Measurements from ENCODE around the gene COMMD1. TPM values are rescaled to one million over a fixed set of nuclear protein-coding genes. Genes with fewer than 3 reads are reported as not detected.
"Not testable (repeated sequence)": the region's sequence is repeated elsewhere in the genome, so short reads cannot be mapped to it uniquely, and the experiment has no call there.

Gene COMMD1
- total RNA-seq, 1 donor from 2014 or later: 57.9 TPM

GRCh38 chr2:61984682-61985081 lies 79.2 kb downstream of the COMMD1 start:
- no peak overlapping the region for H3K4me3 ChIP-seq (ENCODE audit: low read length in 3 of 3)
- no peaks in the 10 kb centered on the region for H3K27me3 ChIP-seq (ENCODE audit: control insufficient read depth in 3 of 3, insufficient read depth in 3 of 3, low read length in 3 of 3)
- no peaks in the 10 kb centered on the region for H3K36me3 ChIP-seq (ENCODE audit: control insufficient read depth in 3 of 3, insufficient read depth in 3 of 3, low read length in 3 of 3)
- H3K27ac ChIP-seq (ENCODE audit: low read depth, low read length): no peak overlapping the region
- H3K4me1 ChIP-seq (ENCODE audit: control insufficient read depth in 3 of 3, insufficient read depth in 3 of 3, low read length in 3 of 3): peaks cover 0 to 12% (median 3%) of the 10 kb centered on the region in 3 donors
- H3K9ac ChIP-seq (ENCODE audit: low read depth in 1 of 3, low read length in 3 of 3): no peak overlapping the region
- peaks cover 0 to 2% (median 0%) of the 10 kb centered on the region in 3 donors for H3K9me3 ChIP-seq (ENCODE audit: control insufficient read depth in 3 of 3, low read length in 3 of 3)

DNA sequence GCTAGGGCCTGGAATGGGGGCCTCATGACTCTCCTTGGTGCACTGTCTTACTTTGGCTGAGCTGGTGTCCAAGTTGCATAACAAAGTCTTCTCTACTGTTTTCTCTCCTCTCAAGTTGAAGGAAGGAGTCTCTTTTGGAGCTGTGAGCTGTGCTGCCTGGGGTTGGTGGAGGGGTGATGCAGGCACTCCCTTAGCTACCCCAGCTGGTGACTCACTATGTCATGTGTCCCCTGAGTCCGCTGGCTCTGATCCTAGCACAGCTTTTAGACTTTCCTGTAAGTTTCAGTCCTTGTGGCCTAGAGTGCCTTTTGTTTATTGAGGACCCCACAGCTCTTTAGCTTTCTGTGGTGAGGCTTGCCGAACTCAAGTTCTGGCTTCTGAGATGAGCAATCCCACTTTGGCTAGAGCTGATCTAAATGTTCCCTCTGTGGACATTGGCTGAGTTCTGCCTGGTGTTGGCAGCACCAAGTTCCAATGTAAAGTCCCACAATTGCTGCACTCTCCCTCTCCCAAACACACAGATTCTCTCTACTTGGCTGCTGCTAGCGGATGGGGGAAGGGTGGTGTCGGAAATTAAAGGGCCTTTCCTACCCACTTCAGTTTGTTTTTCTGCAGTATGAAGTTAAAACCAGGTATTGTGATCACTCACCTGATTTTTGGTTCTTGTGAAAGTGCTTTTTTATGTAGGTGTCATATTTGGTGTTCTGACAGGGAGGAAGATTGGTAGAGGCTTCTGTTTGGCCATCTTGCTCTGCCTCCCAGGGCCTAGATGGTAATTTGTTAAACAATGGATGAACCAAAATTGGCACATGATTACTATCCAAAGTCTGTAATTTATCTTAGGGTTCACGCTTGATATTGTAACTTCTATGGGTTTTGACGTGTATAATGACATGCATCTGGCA lies 83.2 kb downstream of the COMMD1 start:
- H3K27ac ChIP-seq (ENCODE audit: low read depth, low read length): no peak overlapping the region
- no peaks in the 10 kb centered on the region for H3K36me3 ChIP-seq (ENCODE audit: control insufficient read depth in 3 of 3, insufficient read depth in 3 of 3, low read length in 3 of 3)
- H3K9me3 ChIP-seq (ENCODE audit: control insufficient read depth in 3 of 3, low read length in 3 of 3): no peaks in the 10 kb centered on the region
- H3K4me3 ChIP-seq (ENCODE audit: low read length in 3 of 3): no peak overlapping the region
- H3K9ac ChIP-seq (ENCODE audit: low read depth in 1 of 3, low read length in 3 of 3): no peak overlapping the region
- H3K27me3 ChIP-seq (ENCODE audit: control insufficient read depth in 3 of 3, insufficient read depth in 3 of 3, low read length in 3 of 3): no peaks in the 10 kb centered on the region
- peaks cover 0 to 12% (median 3%) of the 10 kb centered on the region in 3 donors for H3K4me1 ChIP-seq (ENCODE audit: control insufficient read depth in 3 of 3, insufficient read depth in 3 of 3, low read length in 3 of 3)

GRCh38 chr2:61993422-61994024 lies 88.0 kb downstream of the COMMD1 start:
- Histone ChIP-seq H3K4me3 (ENCODE audit: low read length in 3 of 3) (no peak overlapping the region), H3K4me1 (ENCODE audit: control insufficient read depth in 3 of 3, insufficient read depth in 3 of 3, low read length in 3 of 3) (peaks cover 0 to under 1% (median 0%) of the 10 kb centered on the region in 3 donors), H3K9ac (ENCODE audit: low read depth in 1 of 3, low read length in 3 of 3) (no peak overlapping the region), H3K27me3 (ENCODE audit: control insufficient read depth in 3 of 3, insufficient read depth in 3 of 3, low read length in 3 of 3) (no peaks in the 10 kb centered on the region), H3K9me3 (ENCODE audit: control insufficient read depth in 3 of 3, low read length in 3 of 3) (no peaks in the 10 kb centered on the region), H3K27ac (ENCODE audit: low read depth, low read length) (no peak overlapping the region), H3K36me3 (ENCODE audit: control insufficient read depth in 3 of 3, insufficient read depth in 3 of 3, low read length in 3 of 3) (no peaks in the 10 kb centered on the region)

GRCh38 chr2:61994531-61994930 lies 89.1 kb downstream of the COMMD1 start:
- Histone ChIP-seq H3K36me3 (ENCODE audit: control insufficient read depth in 3 of 3, insufficient read depth in 3 of 3, low read length in 3 of 3) (no peaks in the 10 kb centered on the region), H3K4me3 (ENCODE audit: low read length in 3 of 3) (no peak overlapping the region), H3K27me3 (ENCODE audit: control insufficient read depth in 3 of 3, insufficient read depth in 3 of 3, low read length in 3 of 3) (no peaks in the 10 kb centered on the region), H3K9ac (ENCODE audit: low read depth in 1 of 3, low read length in 3 of 3) (no peak overlapping the region), H3K27ac (ENCODE audit: low read depth, low read length) (no peak overlapping the region), H3K4me1 (ENCODE audit: control insufficient read depth in 3 of 3, insufficient read depth in 3 of 3, low read length in 3 of 3) (no peaks in the 10 kb centered on the region), H3K9me3 (ENCODE audit: control insufficient read depth in 3 of 3, low read length in 3 of 3) (no peaks in the 10 kb centered on the region)

DNA sequence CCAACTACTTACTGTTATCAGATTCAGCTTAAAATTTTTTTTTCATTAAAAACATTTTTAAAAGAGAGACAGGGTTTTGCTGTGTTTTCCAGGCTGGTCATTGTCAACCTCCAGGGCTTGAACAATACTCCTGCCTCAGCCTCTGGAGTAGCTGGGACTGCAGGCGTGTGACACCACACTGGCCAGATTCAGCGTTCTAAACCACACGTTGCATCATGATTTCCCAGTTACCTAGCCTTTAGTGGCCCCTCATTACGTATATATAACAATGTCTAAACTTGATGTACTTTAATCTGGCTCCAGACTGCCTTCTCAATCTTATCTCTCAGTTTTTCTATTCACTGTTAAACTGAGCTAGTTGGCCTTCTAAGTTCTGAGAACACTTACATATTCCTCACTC lies 89.6 kb downstream of the COMMD1 start:
- no peaks in the 10 kb centered on the region for H3K36me3 ChIP-seq (ENCODE audit: control insufficient read depth in 3 of 3, insufficient read depth in 3 of 3, low read length in 3 of 3)
- no peak overlapping the region for H3K9ac ChIP-seq (ENCODE audit: low read depth in 1 of 3, low read length in 3 of 3)
- no peaks in the 10 kb centered on the region for H3K9me3 ChIP-seq (ENCODE audit: control insufficient read depth in 3 of 3, low read length in 3 of 3)
- no peak overlapping the region for H3K4me3 ChIP-seq (ENCODE audit: low read length in 3 of 3)
- H3K4me1 ChIP-seq (ENCODE audit: control insufficient read depth in 3 of 3, insufficient read depth in 3 of 3, low read length in 3 of 3): no peaks in the 10 kb centered on the region
- no peaks in the 10 kb centered on the region for H3K27me3 ChIP-seq (ENCODE audit: control insufficient read depth in 3 of 3, insufficient read depth in 3 of 3, low read length in 3 of 3)
- no peak overlapping the region for H3K27ac ChIP-seq (ENCODE audit: low read depth, low read length)

GRCh38 chr2:61995515-61995914 lies 90.0 kb downstream of the COMMD1 start:
- no peak overlapping the region for H3K9ac ChIP-seq (ENCODE audit: low read depth in 1 of 3, low read length in 3 of 3)
- no peaks in the 10 kb centered on the region for H3K4me1 ChIP-seq (ENCODE audit: control insufficient read depth in 3 of 3, insufficient read depth in 3 of 3, low read length in 3 of 3)
- no peaks in the 10 kb centered on the region for H3K36me3 ChIP-seq (ENCODE audit: control insufficient read depth in 3 of 3, insufficient read depth in 3 of 3, low read length in 3 of 3)
- H3K27me3 ChIP-seq (ENCODE audit: control insufficient read depth in 3 of 3, insufficient read depth in 3 of 3, low read length in 3 of 3): no peaks in the 10 kb centered on the region
- no peaks in the 10 kb centered on the region for H3K9me3 ChIP-seq (ENCODE audit: control insufficient read depth in 3 of 3, low read length in 3 of 3)
- H3K4me3 ChIP-seq (ENCODE audit: low read length in 3 of 3): no peak overlapping the region
- no peak overlapping the region for H3K27ac ChIP-seq (ENCODE audit: low read depth, low read length)

- H3K9ac ChIP-seq (ENCODE audit: low read depth in 1 of 3, low read length in 3 of 3): no peak overlapping the region
- no peaks in the 10 kb centered on the region for H3K27me3 ChIP-seq (ENCODE audit: control insufficient read depth in 3 of 3, insufficient read depth in 3 of 3, low read length in 3 of 3)
- H3K4me3 ChIP-seq (ENCODE audit: low read length in 3 of 3): no peak overlapping the region
- no peaks in the 10 kb centered on the region for H3K4me1 ChIP-seq (ENCODE audit: control insufficient read depth in 3 of 3, insufficient read depth in 3 of 3, low read length in 3 of 3)
- H3K27ac ChIP-seq (ENCODE audit: low read depth, low read length): no peak overlapping the region
- H3K9me3 ChIP-seq (ENCODE audit: control insufficient read depth in 3 of 3, low read length in 3 of 3): no peaks in the 10 kb centered on the region
- peaks cover 0 to 5% (median 0%) of the 10 kb centered on the region in 3 donors for H3K36me3 ChIP-seq (ENCODE audit: control insufficient read depth in 3 of 3, insufficient read depth in 3 of 3, low read length in 3 of 3)
These were observed 93.0 kb downstream of the COMMD1 start for GRCh38 chr2:61998426-61998825.

DNA sequence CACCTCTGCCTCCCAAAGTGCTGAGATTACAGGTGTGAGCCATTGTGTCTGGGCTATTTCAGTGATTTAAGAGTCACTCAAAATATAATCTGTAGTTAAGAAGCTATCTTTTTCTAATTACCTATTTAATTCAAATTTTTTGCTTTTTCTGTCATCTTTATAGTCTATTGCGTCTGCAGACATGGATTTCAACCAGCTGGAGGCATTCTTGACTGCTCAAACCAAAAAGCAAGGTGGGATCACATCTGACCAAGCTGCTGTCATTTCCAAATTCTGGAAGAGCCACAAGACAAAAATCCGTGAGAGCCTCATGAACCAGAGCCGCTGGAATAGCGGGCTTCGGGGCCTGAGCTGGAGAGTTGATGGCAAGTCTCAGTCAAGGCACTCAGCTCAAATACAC lies 95.1 kb downstream of the COMMD1 start:
- Histone ChIP-seq H3K4me3 (ENCODE audit: low read length in 3 of 3) (no peak overlapping the region), H3K9me3 (ENCODE audit: control insufficient read depth in 3 of 3, low read length in 3 of 3) (no peaks in the 10 kb centered on the region), H3K9ac (ENCODE audit: low read depth in 1 of 3, low read length in 3 of 3) (no peak overlapping the region), H3K27me3 (ENCODE audit: control insufficient read depth in 3 of 3, insufficient read depth in 3 of 3, low read length in 3 of 3) (no peaks in the 10 kb centered on the region), H3K4me1 (ENCODE audit: control insufficient read depth in 3 of 3, insufficient read depth in 3 of 3, low read length in 3 of 3) (no peaks in the 10 kb centered on the region), H3K36me3 (ENCODE audit: control insufficient read depth in 3 of 3, insufficient read depth in 3 of 3, low read length in 3 of 3) (peaks cover 0 to 5% (median 0%) of the 10 kb centered on the region in 3 donors), H3K27ac (ENCODE audit: low read depth, low read length) (no peak overlapping the region)

- H3K9ac ChIP-seq (ENCODE audit: low read depth in 1 of 3, low read length in 3 of 3): no peak overlapping the region
- H3K4me3 ChIP-seq (ENCODE audit: low read length in 3 of 3): no peak overlapping the region
- no peak overlapping the region for H3K27ac ChIP-seq (ENCODE audit: low read depth, low read length)
- no peaks in the 10 kb centered on the region for H3K4me1 ChIP-seq (ENCODE audit: control insufficient read depth in 3 of 3, insufficient read depth in 3 of 3, low read length in 3 of 3)
- no peaks in the 10 kb centered on the region for H3K9me3 ChIP-seq (ENCODE audit: control insufficient read depth in 3 of 3, low read length in 3 of 3)
- H3K36me3 ChIP-seq (ENCODE audit: control insufficient read depth in 3 of 3, insufficient read depth in 3 of 3, low read length in 3 of 3): peaks cover 0 to 5% (median 0%) of the 10 kb centered on the region in 3 donors
- H3K27me3 ChIP-seq (ENCODE audit: control insufficient read depth in 3 of 3, insufficient read depth in 3 of 3, low read length in 3 of 3): no peaks in the 10 kb centered on the region
These were observed 96.0 kb downstream of the COMMD1 start for GRCh38 chr2:62001431-62001830.

GRCh38 chr2:62004428-62004827 lies 99.0 kb downstream of the COMMD1 start:
- H3K27ac ChIP-seq (ENCODE audit: low read depth, low read length); H3K36me3 ChIP-seq (ENCODE audit: control insufficient read depth in 3 of 3, insufficient read depth in 3 of 3, low read length in 3 of 3); H3K4me1 ChIP-seq (ENCODE audit: control insufficient read depth in 3 of 3, insufficient read depth in 3 of 3, low read length in 3 of 3); H3K9ac ChIP-seq (ENCODE audit: low read depth in 1 of 3, low read length in 3 of 3); H3K27me3 ChIP-seq (ENCODE audit: control insufficient read depth in 3 of 3, insufficient read depth in 3 of 3, low read length in 3 of 3); H3K4me3 ChIP-seq (ENCODE audit: low read length in 3 of 3); H3K9me3 ChIP-seq (ENCODE audit: control insufficient read depth in 3 of 3, low read length in 3 of 3): not testable (repeated sequence)

Data from skeletal muscle tissue (tissue), 4 donors.